MG63 (cell line): Measurements from ENCODE around the gene SLC12A1. TPM values are rescaled to one million over a fixed set of nuclear protein-coding genes. Genes with fewer than 3 reads are reported as not detected.

ENCODE experiments used
- DNase-seq: peaks from one replicate; pipeline ENCODE4 v3.0.0-alpha.2; 2020
- H3K27me3 ChIP-seq: fragments of 250-450 bp; sonication (Bioruptor Pico); 2 replicates; pipeline ENCODE4 v1.5.1; 2020; ENCODE audit warnings: mild to moderate bottlenecking, moderate library complexity
- H3K36me3 ChIP-seq: fragments of 250-450 bp; sonication (Bioruptor Pico); 2 replicates; pipeline ENCODE4 v1.5.1; 2020; ENCODE audit warnings: mild to moderate bottlenecking, moderate library complexity
- H3K4me3 ChIP-seq: fragments of 250-450 bp; sonication (Bioruptor Pico); 2 replicates; pipeline ENCODE4 v1.5.1; 2020; ENCODE audit warnings: mild to moderate bottlenecking, moderate library complexity
- H3K9me3 ChIP-seq: fragments of 250-450 bp; sonication (Bioruptor Pico); 2 replicates; pipeline ENCODE4 v1.5.1; 2020; ENCODE audit warnings: mild to moderate bottlenecking, moderate library complexity
- total RNA-seq: library from RNA; depleted of rRNA; stranded (reverse); fragments of >200 nt; shearing (Covaris generic); gene quantifications from 2 replicates; pipeline ENCODE4 v1.2.3, GENCODE V29; 2014; ENCODE audit warnings: low replicate concordance

Gene SLC12A1
- total RNA-seq, 1 experiment from 2014 or later, result not detected

- Histone ChIP-seq H3K27me3 (no peaks in the 10 kb centered on the region), H3K4me3 (no peak overlapping the region), H3K9me3 (no peaks in the 10 kb centered on the region), H3K36me3 (no peaks in the 10 kb centered on the region)
- peak; percentile 14 for DNase-seq
Measured at GRCh38 chr15:48222627-48223026, 16.5 kb downstream of the SLC12A1 start.

- no peak overlapping the region for H3K4me3 ChIP-seq
- DNase-seq, result no peak
- H3K27me3 ChIP-seq, result no peaks in the 10 kb centered on the region
- no peaks in the 10 kb centered on the region for H3K36me3 ChIP-seq
- no peaks in the 10 kb centered on the region for H3K9me3 ChIP-seq
Measured at GRCh38 chr15:48225771-48226170, 19.7 kb downstream of the SLC12A1 start.

- no peak overlapping the region for H3K4me3 ChIP-seq
Measured at GRCh38 chr15:48230498-48230897, 24.4 kb downstream of the SLC12A1 start.

GRCh38 chr15:48233246-48233645, 27.1 kb downstream of the SLC12A1 start:
- Histone ChIP-seq H3K9me3 (no peaks in the 10 kb centered on the region), H3K27me3 (peaks cover 5% of the 10 kb centered on the region; the same call in 1 of the 2 replicates), H3K4me3 (no peak overlapping the region), H3K36me3 (no peaks in the 10 kb centered on the region)
- DNase-seq, result no peak

More at GRCh38 chr15:48230498-48230897, 24.4 kb downstream of the SLC12A1 start:
- no peak for DNase-seq
- Histone ChIP-seq H3K9me3 (no peaks in the 10 kb centered on the region), H3K27me3 (peaks cover 5% of the 10 kb centered on the region; the same call in 1 of the 2 replicates), H3K36me3 (no peaks in the 10 kb centered on the region)

- no peak for DNase-seq
- Histone ChIP-seq H3K36me3 (no peaks in the 10 kb centered on the region), H3K9me3 (no peaks in the 10 kb centered on the region), H3K27me3 (no peaks in the 10 kb centered on the region), H3K4me3 (no peak overlapping the region)
Measured at GRCh38 chr15:48239334-48239733, 33.2 kb downstream of the SLC12A1 start.

- no peak for DNase-seq
- Histone ChIP-seq H3K27me3 (no peaks in the 10 kb centered on the region), H3K36me3 (no peaks in the 10 kb centered on the region), H3K9me3 (no peaks in the 10 kb centered on the region), H3K4me3 (no peak overlapping the region)
Measured at GRCh38 chr15:48242015-48242414, 35.9 kb downstream of the SLC12A1 start.

- DNase-seq, result no peak
- Histone ChIP-seq H3K9me3 (no peaks in the 10 kb centered on the region), H3K27me3 (no peaks in the 10 kb centered on the region), H3K4me3 (no peak overlapping the region), H3K36me3 (no peaks in the 10 kb centered on the region)
Measured at GRCh38 chr15:48242535-48242934, 36.4 kb downstream of the SLC12A1 start.

GRCh38 chr15:48244921-48245320, 38.8 kb downstream of the SLC12A1 start:
- no peaks in the 10 kb centered on the region for H3K27me3 ChIP-seq
- DNase-seq, result no peak
- no peak overlapping the region for H3K4me3 ChIP-seq
- no peaks in the 10 kb centered on the region for H3K9me3 ChIP-seq
- no peaks in the 10 kb centered on the region for H3K36me3 ChIP-seq

GRCh38 chr15:48248414-48248813, 42.3 kb downstream of the SLC12A1 start:
- no peaks in the 10 kb centered on the region for H3K9me3 ChIP-seq
- DNase-seq, result no peak
- H3K27me3 ChIP-seq, result no peaks in the 10 kb centered on the region
- H3K36me3 ChIP-seq, result no peaks in the 10 kb centered on the region
- H3K4me3 ChIP-seq, result no peak overlapping the region

GRCh38 chr15:48250640-48251076, 44.6 kb downstream of the SLC12A1 start:
- Histone ChIP-seq H3K4me3 (no peak overlapping the region), H3K27me3 (no peaks in the 10 kb centered on the region), H3K9me3 (no peaks in the 10 kb centered on the region), H3K36me3 (no peaks in the 10 kb centered on the region)
- DNase-seq, result peak; percentile 68

- no peak for DNase-seq
- no peaks in the 10 kb centered on the region for H3K36me3 ChIP-seq
- no peaks in the 10 kb centered on the region for H3K27me3 ChIP-seq
- no peaks in the 10 kb centered on the region for H3K9me3 ChIP-seq
- no peak overlapping the region for H3K4me3 ChIP-seq
Measured at GRCh38 chr15:48253172-48253571, 47.1 kb downstream of the SLC12A1 start.

GRCh38 chr15:48265135-48265534, 59.0 kb downstream of the SLC12A1 start:
- no peaks in the 10 kb centered on the region for H3K36me3 ChIP-seq
- no peak overlapping the region for H3K4me3 ChIP-seq
- DNase-seq, result no peak

GRCh38 chr15:48266024-48266689, 60.1 kb downstream of the SLC12A1 start:
- Histone ChIP-seq H3K4me3 (no peak overlapping the region), H3K9me3 (no peaks in the 10 kb centered on the region), H3K27me3 (no peaks in the 10 kb centered on the region), H3K36me3 (no peaks in the 10 kb centered on the region)
- peak; percentile 41 for DNase-seq

More at GRCh38 chr15:48265135-48265534, 59.0 kb downstream of the SLC12A1 start:
- H3K9me3 ChIP-seq, result no peaks in the 10 kb centered on the region
- no peaks in the 10 kb centered on the region for H3K27me3 ChIP-seq

GRCh38 chr15:48267766-48268165, 61.7 kb downstream of the SLC12A1 start:
- DNase-seq, result no peak
- Histone ChIP-seq H3K4me3 (no peak overlapping the region), H3K27me3 (no peaks in the 10 kb centered on the region), H3K9me3 (no peaks in the 10 kb centered on the region), H3K36me3 (no peaks in the 10 kb centered on the region)

GRCh38 chr15:48273049-48273448, 66.9 kb downstream of the SLC12A1 start:
- no peak for DNase-seq
- H3K27me3 ChIP-seq, result 0 out of 2 replicates have a peak, but pooled peaks cover 9% of the 10 kb centered on the region
- no peaks in the 10 kb centered on the region for H3K36me3 ChIP-seq
- no peak overlapping the region for H3K4me3 ChIP-seq
- no peaks in the 10 kb centered on the region for H3K9me3 ChIP-seq

- H3K36me3 ChIP-seq, result no peaks in the 10 kb centered on the region
- no peak for DNase-seq
- H3K9me3 ChIP-seq, result no peaks in the 10 kb centered on the region
- H3K4me3 ChIP-seq, result no peak overlapping the region
- H3K27me3 ChIP-seq, result peaks cover 9% of the 10 kb centered on the region; the same call in 1 of the 2 replicates
Measured at GRCh38 chr15:48278666-48279065, 72.6 kb downstream of the SLC12A1 start.

- no peak for DNase-seq
- no peak overlapping the region for H3K4me3 ChIP-seq
- peaks cover 9% of the 10 kb centered on the region; the same call in 1 of the 2 replicates for H3K27me3 ChIP-seq
- H3K9me3 ChIP-seq, result no peaks in the 10 kb centered on the region
- H3K36me3 ChIP-seq, result no peaks in the 10 kb centered on the region
Measured at GRCh38 chr15:48279608-48280007, 73.5 kb downstream of the SLC12A1 start.

GRCh38 chr15:48281674-48282073, 75.6 kb downstream of the SLC12A1 start:
- no peak for DNase-seq
- Histone ChIP-seq H3K36me3 (no peaks in the 10 kb centered on the region), H3K4me3 (no peak overlapping the region), H3K9me3 (no peaks in the 10 kb centered on the region), H3K27me3 (peaks cover 2% of the 10 kb centered on the region; the same call in 1 of the 2 replicates)
